IPS-18a (cell line): ENCODE measurements around the gene C1orf141.

Experiments
- H3K27ac ChIP-seq: one replicate; pipeline ENCODE4 v1.5.1; 2013; ENCODE audit warnings: low read length
- H3K27me3 ChIP-seq: one replicate; pipeline ENCODE4 v1.6.1; 2013; ENCODE audit warnings: mild to moderate bottlenecking, low read length; ENCODE audit not compliant: control insufficient read depth, insufficient read depth
- H3K36me3 ChIP-seq: one replicate; pipeline ENCODE4 v1.6.1; 2013; ENCODE audit warnings: low read depth, low read length; ENCODE audit not compliant: control insufficient read depth
- H3K4me1 ChIP-seq: one replicate; pipeline ENCODE4 v1.6.1; 2013; ENCODE audit warnings: low read depth, low read length; ENCODE audit not compliant: control insufficient read depth
- H3K4me3 ChIP-seq: one replicate; pipeline ENCODE4 v1.5.1; 2013; ENCODE audit warnings: low read length
- H3K9ac ChIP-seq: one replicate; pipeline ENCODE4 v1.6.1; 2013; ENCODE audit warnings: mild to moderate bottlenecking, low read length, moderate library complexity
- H3K9me3 ChIP-seq: one replicate; pipeline ENCODE4 v1.6.1; 2013; ENCODE audit warnings: low read depth, low read length; ENCODE audit not compliant: control insufficient read depth

The C1orf141 gene

DNA sequence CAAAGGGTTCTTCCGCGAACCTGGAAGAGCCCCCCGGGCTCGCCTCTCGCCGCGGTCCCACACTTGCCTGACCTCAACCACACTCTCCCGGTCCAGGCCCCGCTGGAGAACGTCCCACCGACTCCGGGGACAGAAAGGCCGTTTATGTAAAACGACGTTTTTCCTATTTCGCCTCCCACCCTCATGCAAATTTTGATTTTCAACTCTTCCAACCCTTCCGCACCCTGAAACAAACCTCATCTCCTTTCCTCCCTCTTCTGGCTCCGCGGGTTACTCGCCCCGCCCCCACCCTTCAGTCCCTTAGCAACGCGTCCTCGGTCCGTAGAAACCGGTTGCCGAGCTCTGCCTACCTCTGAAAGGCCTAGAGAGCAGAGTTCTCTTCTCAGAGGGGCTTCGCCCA is at the start of gene C1orf141:
C1orf141 (minus strand) TSS at position 276 of the 400 bp plus-strand sequence. CDS start 7,730 bp downstream, outside the sequence.
- H3K27ac ChIP-seq: no peak within 1 kb of the TSS
- H3K36me3 ChIP-seq: no peaks in the 10 kb centered on the region
- H3K9ac ChIP-seq: no peak within 1 kb of the TSS
- no peaks in the 10 kb centered on the region for H3K9me3 ChIP-seq
- peak within 1 kb of the TSS; percentile 50 for H3K4me3 ChIP-seq
- no peaks in the 10 kb centered on the region for H3K27me3 ChIP-seq
- peaks cover 10% of the 10 kb centered on the region for H3K4me1 ChIP-seq

DNA sequence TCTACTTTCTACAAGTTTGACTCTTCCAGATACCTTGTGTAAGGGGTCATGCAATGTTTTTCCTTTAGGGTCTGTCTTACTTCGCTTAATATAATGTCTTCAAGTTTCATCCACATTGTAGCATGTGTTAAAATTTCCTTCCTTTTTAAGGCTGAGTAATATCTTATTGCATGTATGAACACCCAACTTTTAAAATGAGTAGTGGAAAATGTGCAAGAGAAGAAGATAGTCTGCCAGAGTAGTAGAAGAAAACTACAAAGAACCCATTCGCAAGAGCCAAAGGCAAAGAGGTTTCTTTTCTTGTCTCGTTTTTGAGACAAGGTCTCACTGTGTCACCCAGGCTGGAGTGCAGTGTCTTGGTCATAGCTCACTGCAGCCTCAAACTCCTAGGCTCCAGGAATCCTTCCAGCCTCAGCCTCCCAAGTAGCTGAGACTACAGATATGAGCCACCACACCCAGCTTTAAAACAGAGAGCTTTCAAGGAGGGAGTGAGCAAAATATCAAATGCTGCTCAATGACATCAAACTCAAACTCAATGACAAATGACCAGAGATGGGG is 40.8 kb upstream of the C1orf141 start:
- H3K9me3 ChIP-seq: no peaks in the 10 kb centered on the region
- no peak overlapping the region for H3K9ac ChIP-seq
- no peaks in the 10 kb centered on the region for H3K4me1 ChIP-seq
- no peaks in the 10 kb centered on the region for H3K36me3 ChIP-seq
- H3K4me3 ChIP-seq: no peak overlapping the region
- no peaks in the 10 kb centered on the region for H3K27me3 ChIP-seq
- no peak overlapping the region for H3K27ac ChIP-seq

DNA sequence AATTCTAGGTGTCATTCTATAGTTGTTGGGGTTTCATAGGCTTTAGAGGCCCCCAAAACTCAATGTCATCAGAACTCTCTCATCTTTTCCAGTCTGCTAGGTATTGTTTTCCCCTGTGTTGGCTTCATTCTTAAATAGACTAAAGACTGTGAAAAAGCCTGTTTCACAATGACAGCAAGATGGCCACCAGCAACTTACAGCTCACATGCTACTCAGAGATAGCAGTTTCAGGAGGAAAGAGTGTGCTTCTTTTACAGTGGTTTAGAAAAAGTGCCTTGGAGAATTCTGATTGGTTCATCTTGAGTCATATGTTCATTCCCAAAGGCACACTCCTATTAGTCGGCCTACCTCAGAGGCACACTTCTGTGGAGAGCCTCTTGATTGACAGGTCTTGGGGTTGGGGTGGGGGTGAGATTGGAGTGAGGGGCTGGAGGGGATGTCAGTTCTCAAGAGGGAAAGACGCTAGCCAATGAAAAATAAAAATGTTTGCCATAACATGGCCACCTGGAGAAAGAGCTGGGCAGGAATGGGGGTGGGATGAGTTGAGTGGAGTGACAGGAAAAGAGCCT is 40.0 kb upstream of the C1orf141 start:
- Histone ChIP-seq H3K9me3 (no peaks in the 10 kb centered on the region), H3K27me3 (no peaks in the 10 kb centered on the region), H3K36me3 (no peaks in the 10 kb centered on the region), H3K4me1 (no peaks in the 10 kb centered on the region), H3K9ac (no peak overlapping the region), H3K4me3 (no peak overlapping the region), H3K27ac (no peak overlapping the region)

DNA sequence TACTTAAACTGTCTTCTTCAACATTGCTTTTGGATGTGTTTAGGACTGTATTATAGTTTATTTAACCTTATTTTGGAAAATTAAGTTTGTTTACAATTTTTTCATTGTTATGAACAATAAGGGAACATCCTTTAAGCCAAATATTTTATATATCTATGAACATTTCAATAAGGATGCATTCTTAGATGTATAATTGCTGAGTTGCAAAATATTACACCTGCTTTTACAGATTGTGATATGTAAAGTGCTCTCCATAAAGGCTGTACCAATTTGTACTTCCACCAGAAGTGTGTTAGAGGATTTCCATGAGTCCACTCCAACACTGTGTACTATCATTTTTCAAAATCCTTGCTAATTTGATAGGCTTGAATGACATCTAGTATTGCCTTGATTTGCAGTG is 39.2 kb upstream of the C1orf141 start:
- H3K27me3 ChIP-seq: no peaks in the 10 kb centered on the region
- no peaks in the 10 kb centered on the region for H3K4me1 ChIP-seq

DNA sequence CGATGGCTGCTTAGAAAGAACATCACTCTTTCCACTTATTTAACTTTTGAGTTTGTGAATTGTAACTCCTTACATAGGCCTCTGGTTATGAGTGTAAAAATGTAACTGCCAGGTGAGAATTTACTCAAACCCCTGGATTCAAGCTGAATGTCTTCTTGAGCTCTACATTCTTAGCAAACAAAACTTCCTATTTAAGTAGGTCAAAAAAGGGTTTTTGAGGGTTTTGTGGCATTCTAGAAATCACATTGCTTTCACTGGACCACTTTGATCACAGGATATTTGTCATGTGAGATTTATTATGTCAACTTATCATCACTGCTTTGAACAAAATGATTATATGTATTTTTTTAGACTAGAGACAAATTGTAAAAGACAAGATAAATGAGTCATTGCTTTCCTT is 37.2 kb upstream of the C1orf141 start:
- H3K9ac ChIP-seq: no peak overlapping the region
- no peaks in the 10 kb centered on the region for H3K36me3 ChIP-seq
- H3K9me3 ChIP-seq: no peaks in the 10 kb centered on the region
- H3K27me3 ChIP-seq: no peaks in the 10 kb centered on the region
- H3K27ac ChIP-seq: no peak overlapping the region
- H3K4me1 ChIP-seq: no peaks in the 10 kb centered on the region
- H3K4me3 ChIP-seq: no peak overlapping the region

More for the DNA sequence above, 39.2 kb upstream of the C1orf141 start:
- Histone ChIP-seq H3K36me3 (no peaks in the 10 kb centered on the region), H3K9ac (no peak overlapping the region), H3K27ac (no peak overlapping the region), H3K9me3 (no peaks in the 10 kb centered on the region), H3K4me3 (no peak overlapping the region)

DNA sequence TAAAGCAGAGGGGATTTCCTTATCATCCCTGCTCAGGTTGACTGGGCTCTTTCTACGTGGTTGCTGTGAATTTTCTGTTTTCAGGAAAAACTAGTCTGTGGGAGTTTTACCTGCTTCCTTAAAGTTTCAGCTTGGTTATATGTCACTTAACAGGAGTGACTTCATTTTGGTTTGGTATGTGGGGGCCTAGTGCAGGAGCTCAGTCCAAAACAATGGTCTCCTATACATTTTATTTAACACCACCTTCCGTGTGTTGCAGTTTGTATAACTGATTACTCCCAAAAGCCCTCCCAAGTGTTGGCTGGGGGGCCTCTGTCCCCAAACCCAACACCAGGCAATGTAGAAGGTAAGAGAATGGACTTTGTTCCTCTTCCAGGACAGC is 36.8 kb upstream of the C1orf141 start:
- no peaks in the 10 kb centered on the region for H3K4me1 ChIP-seq
- no peak overlapping the region for H3K27ac ChIP-seq
- no peak overlapping the region for H3K4me3 ChIP-seq
- no peaks in the 10 kb centered on the region for H3K9me3 ChIP-seq
- no peaks in the 10 kb centered on the region for H3K36me3 ChIP-seq
- no peaks in the 10 kb centered on the region for H3K27me3 ChIP-seq
- H3K9ac ChIP-seq: no peak overlapping the region

DNA sequence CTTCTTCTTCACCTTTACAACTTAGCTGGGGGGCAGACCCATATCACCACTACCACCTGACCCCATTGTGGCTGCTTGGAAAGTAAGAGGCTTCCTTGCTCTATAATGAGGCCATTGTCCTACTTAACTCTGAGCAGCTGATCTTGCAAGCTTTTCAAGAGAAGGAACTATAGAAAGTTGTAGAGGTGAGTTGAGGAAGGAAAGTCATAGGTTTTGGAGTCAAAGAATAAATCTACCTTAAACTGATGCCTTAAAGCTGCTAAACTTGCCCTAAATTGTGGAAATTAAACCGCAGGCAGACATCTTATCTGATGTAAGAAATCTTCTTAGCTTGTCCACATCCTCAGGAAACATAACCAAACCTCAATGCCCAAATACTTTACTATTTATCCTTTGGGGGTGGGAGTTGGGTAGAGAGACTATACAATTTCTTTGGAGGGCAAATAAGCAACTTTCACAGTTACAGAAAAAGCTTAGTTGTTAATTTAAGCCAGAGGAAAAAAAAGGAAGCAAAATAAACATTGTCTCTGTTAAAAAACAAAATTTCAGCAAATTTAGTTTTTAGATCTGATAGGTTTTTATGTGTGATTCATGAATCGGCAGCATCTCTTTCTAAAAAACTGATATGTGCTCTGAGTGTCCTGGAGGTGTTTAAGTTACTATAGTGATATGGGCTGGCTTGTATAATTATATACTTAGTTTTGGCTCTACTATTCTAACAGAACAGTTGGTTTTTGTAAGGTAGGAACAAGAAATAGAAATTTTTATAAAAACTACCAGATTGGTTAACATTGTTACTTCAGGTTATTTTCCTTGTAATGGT is 36.2 kb upstream of the C1orf141 start:
- Histone ChIP-seq H3K9ac (no peak overlapping the region), H3K4me1 (no peaks in the 10 kb centered on the region), H3K36me3 (no peaks in the 10 kb centered on the region), H3K27me3 (no peaks in the 10 kb centered on the region), H3K9me3 (no peaks in the 10 kb centered on the region), H3K27ac (no peak overlapping the region), H3K4me3 (no peak overlapping the region)

DNA sequence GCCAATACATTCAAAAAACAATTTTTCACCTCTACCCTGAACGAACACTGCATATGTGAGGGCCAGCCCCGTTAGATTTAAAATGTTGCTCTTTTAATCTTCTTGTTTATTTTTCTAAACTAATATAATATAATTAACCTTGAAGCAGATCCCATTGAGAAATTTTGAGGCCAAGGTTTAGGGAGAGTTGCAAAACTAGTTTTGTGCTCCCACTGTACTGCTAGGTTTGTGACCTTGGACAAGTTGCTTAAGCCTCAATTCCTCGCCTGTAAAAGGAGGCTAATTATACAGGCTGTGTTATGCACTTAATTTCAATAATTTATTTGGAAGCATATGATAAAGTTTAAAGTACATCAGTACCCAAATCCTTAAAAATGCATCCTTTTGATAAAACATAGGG is 35.2 kb upstream of the C1orf141 start:
- no peak overlapping the region for H3K4me3 ChIP-seq
- no peak overlapping the region for H3K9ac ChIP-seq
- no peak overlapping the region for H3K27ac ChIP-seq
- no peaks in the 10 kb centered on the region for H3K36me3 ChIP-seq
- H3K27me3 ChIP-seq: no peaks in the 10 kb centered on the region
- H3K9me3 ChIP-seq: no peaks in the 10 kb centered on the region
- no peaks in the 10 kb centered on the region for H3K4me1 ChIP-seq

DNA sequence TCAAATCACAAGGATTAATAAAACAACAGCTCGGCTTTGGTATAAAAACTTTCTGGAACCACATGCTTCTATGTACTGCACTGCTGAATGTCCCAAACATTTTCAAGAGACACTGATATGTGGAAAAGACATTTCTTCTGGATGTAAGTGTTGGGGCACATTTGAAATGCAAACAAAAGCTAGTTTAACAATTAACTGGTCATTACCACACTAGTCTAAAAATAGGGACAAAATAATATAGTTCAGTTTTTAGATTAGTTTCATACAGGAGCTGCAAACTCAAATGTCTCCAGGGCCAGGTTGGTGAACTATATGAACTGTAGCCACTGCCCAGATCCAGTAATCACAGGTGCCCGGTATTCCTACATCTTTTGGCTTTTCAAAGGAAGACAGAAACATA is 34.7 kb upstream of the C1orf141 start:
- no peaks in the 10 kb centered on the region for H3K36me3 ChIP-seq
- no peak overlapping the region for H3K9ac ChIP-seq
- no peak overlapping the region for H3K27ac ChIP-seq
- H3K27me3 ChIP-seq: no peaks in the 10 kb centered on the region
- H3K9me3 ChIP-seq: no peaks in the 10 kb centered on the region
- H3K4me1 ChIP-seq: no peaks in the 10 kb centered on the region
- H3K4me3 ChIP-seq: no peak overlapping the region

DNA sequence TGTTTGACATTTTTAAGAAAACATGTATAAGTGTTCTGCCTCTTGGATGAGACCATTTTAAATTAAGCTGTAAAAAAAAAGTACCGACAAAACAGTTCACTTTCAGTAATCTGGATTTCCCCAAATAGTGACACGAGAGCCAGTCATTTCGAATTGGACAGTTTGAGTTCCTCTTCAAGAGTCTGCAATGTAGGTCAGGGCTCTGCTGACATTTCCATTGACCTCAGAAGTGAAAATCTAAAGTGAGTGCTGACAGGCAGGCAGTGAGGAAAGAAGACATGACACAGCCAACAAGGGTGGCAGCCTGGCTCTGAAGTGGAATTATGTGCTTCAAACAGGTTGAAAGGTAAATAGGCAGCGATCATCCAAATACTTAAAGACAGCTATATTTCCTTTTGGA is 31.4 kb upstream of the C1orf141 start, which contains the start of gene IL23R:
IL23R (plus strand) TSS at position 259 of the 400 bp plus-strand sequence. CDS start 1,667 bp downstream, outside the sequence.
- Histone ChIP-seq H3K4me1 (no peaks in the 10 kb centered on the region), H3K4me3 (no peak within 1 kb of the TSS), H3K27ac (no peak within 1 kb of the TSS), H3K9me3 (no peaks in the 10 kb centered on the region), H3K9ac (no peak within 1 kb of the TSS), H3K36me3 (no peaks in the 10 kb centered on the region), H3K27me3 (no peaks in the 10 kb centered on the region)

DNA sequence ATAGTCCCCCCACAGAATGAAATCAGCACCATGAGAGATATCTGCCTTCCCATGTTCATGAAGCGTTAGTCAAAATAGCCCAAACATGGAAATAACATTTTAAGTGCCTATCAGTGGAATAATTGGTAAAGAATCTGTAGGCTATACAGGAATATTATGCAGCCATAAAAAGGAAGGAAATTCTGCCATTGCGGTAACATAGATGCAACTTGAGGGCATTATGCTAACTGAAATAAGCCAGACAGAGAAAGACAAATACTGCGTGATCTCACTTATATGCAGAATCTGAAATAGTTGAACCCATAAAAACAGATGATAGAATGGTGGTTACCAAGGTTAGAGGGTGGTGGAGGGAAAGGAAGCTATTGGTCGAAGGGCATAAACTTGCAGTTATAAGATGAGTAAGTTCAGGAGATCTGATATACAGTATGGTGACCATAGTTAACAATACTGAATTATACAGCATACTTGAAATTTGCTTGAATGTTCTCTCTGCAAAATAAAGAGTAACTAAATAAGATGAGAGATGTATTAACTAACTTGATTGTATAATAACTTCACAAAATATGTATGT is 30.8 kb upstream of the C1orf141 start:
- Histone ChIP-seq H3K4me3 (no peak overlapping the region), H3K27ac (no peak overlapping the region), H3K9ac (no peak overlapping the region), H3K27me3 (no peaks in the 10 kb centered on the region), H3K4me1 (no peaks in the 10 kb centered on the region), H3K9me3 (no peaks in the 10 kb centered on the region), H3K36me3 (no peaks in the 10 kb centered on the region)
